Upper lobe of left lung (tissue), 4 donors: ENCODE data around the gene TMEM14C.
"Not testable (repeated sequence)": the region's sequence is repeated elsewhere in the genome, so short reads cannot be mapped to it uniquely, and the experiment has no call there.

Source experiments
- EP300 ChIP-seq, 4 donors: sonication (generic); formaldehyde crosslinking; IDR thresholded peaks; one replicate each; pipeline ENCODE4 v1.5.1; 2017; ENCODE audit warnings: antibody characterized with exemption in 4 of 4, control low read depth in 2 of 4
- POLR2A ChIP-seq, 4 donors: fragments of 450-650 bp; IDR thresholded peaks; one replicate each; pipeline ENCODE4 v1.5.1; 2016 to 2017; ENCODE audit warnings: antibody characterized with exemption in 4 of 4, mild to moderate bottlenecking in 2 of 4
- TF ChIP-seq, protein P1 (sequence below), 6 experiments: fragments of 450-650 bp in 4 of 6; fragments of 200-600 bp in 2 of 6; sonication (generic) in 2 of 6; IDR thresholded peaks; one replicate each; pipeline ENCODE4 v1.5.1; 2016 to 2019; ENCODE audit warnings: antibody characterized with exemption in 6 of 6

DNA sequence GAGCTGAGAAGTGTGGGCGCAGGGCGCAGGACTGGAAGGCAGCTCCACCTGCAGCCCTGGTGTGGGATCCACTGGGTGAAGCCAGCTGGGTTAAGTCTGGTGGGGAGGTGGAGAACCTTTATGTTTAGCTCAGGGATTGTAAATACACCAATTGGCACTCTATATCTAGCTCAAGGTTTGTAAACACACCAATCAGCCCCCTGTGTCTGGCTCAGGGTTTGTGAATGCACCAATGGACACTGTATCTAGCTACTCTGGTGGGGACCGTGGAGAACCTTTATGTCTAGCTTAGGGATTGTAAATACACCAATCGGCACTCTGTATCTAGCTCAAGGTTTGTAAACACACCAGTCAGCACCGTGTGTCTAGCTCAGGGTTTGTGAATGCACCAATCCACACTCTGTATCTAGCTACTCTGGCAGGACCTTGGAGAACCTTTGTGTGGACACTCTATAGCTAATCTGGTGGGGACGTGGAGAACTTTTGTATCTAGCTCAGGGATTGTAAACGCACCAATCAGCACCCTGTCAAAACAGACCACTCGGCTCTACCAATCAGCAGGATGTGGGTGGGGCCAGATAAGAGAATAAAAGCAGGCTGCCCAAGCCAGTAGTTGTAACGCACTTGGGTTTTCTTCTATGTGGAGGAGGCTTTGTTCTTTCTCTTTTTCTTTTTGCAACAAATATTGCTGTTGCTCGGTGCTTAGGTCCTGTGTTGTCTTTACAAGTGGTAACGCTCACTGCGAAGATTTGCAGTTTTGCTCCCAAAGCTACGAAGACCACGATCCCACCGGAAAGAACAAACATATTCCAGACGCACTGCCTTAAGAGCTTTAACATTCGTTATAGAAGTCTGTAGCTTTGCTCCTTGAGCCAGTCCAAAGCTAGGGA is 1.7 kb upstream of the TMEM14C start:
- TF ChIP-seq, protein P1, sequence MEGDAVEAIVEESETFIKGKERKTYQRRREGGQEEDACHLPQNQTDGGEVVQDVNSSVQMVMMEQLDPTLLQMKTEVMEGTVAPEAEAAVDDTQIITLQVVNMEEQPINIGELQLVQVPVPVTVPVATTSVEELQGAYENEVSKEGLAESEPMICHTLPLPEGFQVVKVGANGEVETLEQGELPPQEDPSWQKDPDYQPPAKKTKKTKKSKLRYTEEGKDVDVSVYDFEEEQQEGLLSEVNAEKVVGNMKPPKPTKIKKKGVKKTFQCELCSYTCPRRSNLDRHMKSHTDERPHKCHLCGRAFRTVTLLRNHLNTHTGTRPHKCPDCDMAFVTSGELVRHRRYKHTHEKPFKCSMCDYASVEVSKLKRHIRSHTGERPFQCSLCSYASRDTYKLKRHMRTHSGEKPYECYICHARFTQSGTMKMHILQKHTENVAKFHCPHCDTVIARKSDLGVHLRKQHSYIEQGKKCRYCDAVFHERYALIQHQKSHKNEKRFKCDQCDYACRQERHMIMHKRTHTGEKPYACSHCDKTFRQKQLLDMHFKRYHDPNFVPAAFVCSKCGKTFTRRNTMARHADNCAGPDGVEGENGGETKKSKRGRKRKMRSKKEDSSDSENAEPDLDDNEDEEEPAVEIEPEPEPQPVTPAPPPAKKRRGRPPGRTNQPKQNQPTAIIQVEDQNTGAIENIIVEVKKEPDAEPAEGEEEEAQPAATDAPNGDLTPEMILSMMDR (IDR thresholded peaks at IDR 0.05), result not testable (repeated sequence)
- not testable (repeated sequence) for TF ChIP-seq EP300, POLR2A (IDR thresholded peaks at IDR 0.05)
